Hepatocyte (in vitro differentiated cells): ENCODE measurements around the gene DGCR6L. TPM values are rescaled to one million over a fixed set of nuclear protein-coding genes. Genes with fewer than 3 reads are reported as not detected.
"Not testable (repeated sequence)": the region's sequence is repeated elsewhere in the genome, so short reads cannot be mapped to it uniquely, and the experiment has no call there.

Experiments used
- DNase-seq: peaks from one replicate; pipeline ENCODE4 v3.0.0-alpha.2; 2016; ENCODE audit warnings: low spot score
- H2AFZ ChIP-seq: fragments of 200-600 bp; sonication (generic); 2 replicates; pipeline ENCODE4 v1.6.0; 2016; ENCODE audit warnings: antibody characterized with exemption, mild to moderate bottlenecking
- H3K27ac ChIP-seq: fragments of 200-600 bp; sonication (generic); 2 replicates; pipeline ENCODE4 v1.5.1; 2016; ENCODE audit warnings: mild to moderate bottlenecking
- H3K27me3 ChIP-seq: fragments of 200-600 bp; sonication (generic); 2 replicates; pipeline ENCODE4 v1.6.1; 2016
- H3K36me3 ChIP-seq: fragments of 200-600 bp; sonication (generic); replicated peaks from 2 replicates; pipeline ENCODE4 v1.5.1; 2016; ENCODE audit warnings: low read depth; ENCODE audit not compliant: insufficient read depth
- H3K4me1 ChIP-seq: fragments of 200-600 bp; sonication (generic); 2 replicates; pipeline ENCODE4 v1.5.1; 2016; ENCODE audit warnings: mild to moderate bottlenecking, moderate library complexity; ENCODE audit not compliant: insufficient read depth
- H3K4me2 ChIP-seq: fragments of 200-600 bp; sonication (generic); 2 replicates; pipeline ENCODE4 v1.6.0; 2016
- H3K4me3 ChIP-seq: fragments of 200-600 bp; sonication (generic); 2 replicates; pipeline ENCODE4 v1.5.1; 2016; ENCODE audit warnings: mild to moderate bottlenecking
- H3K79me2 ChIP-seq: fragments of 200-600 bp; sonication (generic); 2 replicates; pipeline ENCODE4 v1.6.0; 2017; ENCODE audit warnings: mild to moderate bottlenecking
- H3K9me2 ChIP-seq: fragments of 200-600 bp; sonication (generic); replicated peaks from 2 replicates; pipeline ENCODE4 v1.6.0; 2017; ENCODE audit warnings: mild to moderate bottlenecking; ENCODE audit not compliant: insufficient read depth
- H3K9me3 ChIP-seq: fragments of 200-600 bp; sonication (generic); 2 replicates; pipeline ENCODE4 v1.5.1; 2016; ENCODE audit warnings: low read depth, mild to moderate bottlenecking
- H4K20me1 ChIP-seq: fragments of 200-600 bp; sonication (generic); 2 replicates; pipeline ENCODE4 v1.6.0; 2016; ENCODE audit warnings: mild to moderate bottlenecking; ENCODE audit not compliant: insufficient read depth, poor library complexity, severe bottlenecking
- EZH2 ChIP-seq: fragments of 200-600 bp; sonication (generic); IDR thresholded peaks from 2 replicates; pipeline ENCODE4 v1.6.1; 2016; ENCODE audit warnings: antibody characterized with exemption, mild to moderate bottlenecking, borderline replicate concordance
- EZH2phosphoT487 ChIP-seq: fragments of 200-600 bp; sonication (generic); IDR thresholded peaks from one replicate; pipeline ENCODE4 v1.6.1; 2018; ENCODE audit warnings: antibody characterized with exemption, mild to moderate bottlenecking, low read depth, moderate library complexity; ENCODE audit not compliant: unreplicated experiment, severe bottlenecking
- WGBS: methylation state at CpG from one replicate; pipeline ENCODE4 v1.1.6; 2016; ENCODE audit warnings: low lambda C conversion rate; ENCODE audit errors: missing lambda C conversion rate; 5-methylcytosine and 5-hydroxymethylcytosine counted together
- polyA plus RNA-seq: library from polyadenylated mRNA; unstranded; fragments of >200 nt; fragmentation: Nextera tagmentation; extraction: Ambion mirVana; gene quantifications from 2 replicates; pipeline ENCODE4 v1.2.1, GENCODE V29; 2016
- total RNA-seq: library from RNA; depleted of rRNA; stranded (reverse); fragments of >200 nt; gene quantifications from 2 replicates; pipeline ENCODE4 v1.2.3, GENCODE V29; 2014
- TF ChIP-seq, protein P1 (sequence below): fragments of 200-600 bp; sonication (generic); IDR thresholded peaks from 2 replicates; pipeline ENCODE4 v1.5.1; 2016; ENCODE audit warnings: antibody characterized with exemption, mild to moderate bottlenecking; ENCODE audit not compliant: poor library complexity

DGCR6L gene
- total and polyA plus RNA-seq, 2 experiments from 2014 or later: 49.8 to 93.4 TPM

DNA sequence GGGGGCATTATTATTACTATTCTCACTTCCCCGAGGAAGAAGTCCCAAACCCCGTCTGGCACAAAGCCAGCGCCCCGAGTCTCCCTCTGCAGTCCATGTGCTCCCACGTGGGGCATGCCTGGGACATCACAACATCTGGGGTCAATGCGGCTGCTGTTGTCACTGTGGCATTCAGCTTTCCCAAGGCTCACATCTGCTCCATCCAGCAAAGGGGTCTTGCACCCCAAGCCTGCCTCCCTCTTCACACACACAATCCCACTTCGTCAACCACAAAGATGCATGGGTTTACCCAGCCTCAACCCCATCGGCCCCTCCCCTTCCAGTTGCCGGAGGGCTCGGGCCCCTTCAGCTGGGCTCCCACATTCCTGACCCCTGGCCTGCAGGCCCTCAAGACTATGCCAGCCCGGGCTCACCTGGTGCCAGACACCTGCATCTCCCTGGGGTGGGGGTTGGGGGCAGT, 28.2 kb downstream of the DGCR6L start:
- TF ChIP-seq EZH2: no peak
- TF ChIP-seq, protein P1, sequence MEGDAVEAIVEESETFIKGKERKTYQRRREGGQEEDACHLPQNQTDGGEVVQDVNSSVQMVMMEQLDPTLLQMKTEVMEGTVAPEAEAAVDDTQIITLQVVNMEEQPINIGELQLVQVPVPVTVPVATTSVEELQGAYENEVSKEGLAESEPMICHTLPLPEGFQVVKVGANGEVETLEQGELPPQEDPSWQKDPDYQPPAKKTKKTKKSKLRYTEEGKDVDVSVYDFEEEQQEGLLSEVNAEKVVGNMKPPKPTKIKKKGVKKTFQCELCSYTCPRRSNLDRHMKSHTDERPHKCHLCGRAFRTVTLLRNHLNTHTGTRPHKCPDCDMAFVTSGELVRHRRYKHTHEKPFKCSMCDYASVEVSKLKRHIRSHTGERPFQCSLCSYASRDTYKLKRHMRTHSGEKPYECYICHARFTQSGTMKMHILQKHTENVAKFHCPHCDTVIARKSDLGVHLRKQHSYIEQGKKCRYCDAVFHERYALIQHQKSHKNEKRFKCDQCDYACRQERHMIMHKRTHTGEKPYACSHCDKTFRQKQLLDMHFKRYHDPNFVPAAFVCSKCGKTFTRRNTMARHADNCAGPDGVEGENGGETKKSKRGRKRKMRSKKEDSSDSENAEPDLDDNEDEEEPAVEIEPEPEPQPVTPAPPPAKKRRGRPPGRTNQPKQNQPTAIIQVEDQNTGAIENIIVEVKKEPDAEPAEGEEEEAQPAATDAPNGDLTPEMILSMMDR: no peak
- no peak for TF ChIP-seq EZH2phosphoT487

GRCh38 chr22:20291249-20291586, 28.6 kb downstream of the DGCR6L start:
- Histone ChIP-seq H3K4me3 (no peak overlapping the region), H3K9me3 (no peaks in the 10 kb centered on the region), H3K27me3 (no peaks in the 10 kb centered on the region), H2AFZ (no peak overlapping the region), H3K4me2 (no peak overlapping the region), H3K79me2 (no peaks in the 10 kb centered on the region), H3K27ac (no peak overlapping the region), H4K20me1 (no peaks in the 10 kb centered on the region), H3K9me2 (no peaks in the 10 kb centered on the region), H3K4me1 (no peaks in the 10 kb centered on the region), H3K36me3 (no peaks in the 10 kb centered on the region)
- TF ChIP-seq, protein P1: no peak
- TF ChIP-seq EZH2 (no peak), EZH2phosphoT487 (no peak)
- WGBS: 49% methylated on average over 4 of the region's 5 CpGs
- no peak for DNase-seq

More for the DNA sequence above, 28.2 kb downstream of the DGCR6L start:
- no peaks in the 10 kb centered on the region for H3K27me3 ChIP-seq
- H3K36me3 ChIP-seq: no peaks in the 10 kb centered on the region
- H3K4me3 ChIP-seq: no peak overlapping the region
- no peaks in the 10 kb centered on the region for H3K4me1 ChIP-seq
- no peak for DNase-seq
- H3K79me2 ChIP-seq: no peaks in the 10 kb centered on the region
- H4K20me1 ChIP-seq: no peaks in the 10 kb centered on the region
- H2AFZ ChIP-seq: no peak overlapping the region
- no peak overlapping the region for H3K4me2 ChIP-seq
- no peaks in the 10 kb centered on the region for H3K9me2 ChIP-seq
- H3K9me3 ChIP-seq: no peaks in the 10 kb centered on the region
- H3K27ac ChIP-seq: no peak overlapping the region
- 84% methylated on average over 11 of the region's 11 CpGs for WGBS

DNA sequence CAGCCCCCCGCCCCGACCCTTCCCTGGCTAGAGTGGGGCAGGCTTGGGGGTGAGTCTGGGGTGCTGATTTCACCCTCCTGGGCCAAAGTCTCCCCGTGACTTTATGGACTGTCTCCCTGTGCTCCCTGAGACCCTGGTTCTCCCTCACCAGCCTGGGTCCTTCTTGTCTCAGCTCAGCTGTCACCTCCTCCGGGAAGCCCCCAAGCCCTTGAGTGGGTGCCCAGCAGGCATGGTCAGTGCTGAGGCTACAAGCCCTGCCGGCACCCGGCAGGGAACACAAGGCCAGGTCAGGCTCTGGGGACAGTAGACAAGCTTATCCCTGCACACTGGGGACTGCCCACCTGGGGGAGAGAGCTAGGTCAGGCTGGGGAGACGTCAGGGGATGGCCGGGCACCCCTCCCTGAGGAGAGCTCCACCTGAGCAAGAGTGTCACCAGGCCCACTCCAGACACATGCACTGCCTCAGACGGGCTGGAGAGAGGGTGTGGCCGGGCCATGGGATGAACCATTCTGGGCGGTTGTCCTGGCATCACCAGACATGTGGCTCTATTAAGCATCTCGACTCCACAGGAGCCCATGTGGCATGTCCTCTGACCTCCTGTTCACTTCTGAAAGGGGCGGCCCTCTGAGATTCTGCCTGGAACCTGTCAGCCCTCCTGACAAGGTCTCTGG, 29.1 kb downstream of the DGCR6L start:
- Histone ChIP-seq H4K20me1 (no peaks in the 10 kb centered on the region), H3K36me3 (no peaks in the 10 kb centered on the region), H3K9me2 (no peaks in the 10 kb centered on the region), H3K27ac (no peak overlapping the region), H3K4me3 (no peak overlapping the region), H3K4me1 (no peaks in the 10 kb centered on the region), H3K4me2 (no peak overlapping the region), H3K27me3 (no peaks in the 10 kb centered on the region), H3K9me3 (no peaks in the 10 kb centered on the region), H3K79me2 (no peaks in the 10 kb centered on the region), H2AFZ (no peak overlapping the region)
- no peak for DNase-seq
- TF ChIP-seq EZH2 (no peak), EZH2phosphoT487 (no peak)
- TF ChIP-seq, protein P1: no peak
- 81% methylated on average over 9 of the region's 13 CpGs for WGBS

DNA sequence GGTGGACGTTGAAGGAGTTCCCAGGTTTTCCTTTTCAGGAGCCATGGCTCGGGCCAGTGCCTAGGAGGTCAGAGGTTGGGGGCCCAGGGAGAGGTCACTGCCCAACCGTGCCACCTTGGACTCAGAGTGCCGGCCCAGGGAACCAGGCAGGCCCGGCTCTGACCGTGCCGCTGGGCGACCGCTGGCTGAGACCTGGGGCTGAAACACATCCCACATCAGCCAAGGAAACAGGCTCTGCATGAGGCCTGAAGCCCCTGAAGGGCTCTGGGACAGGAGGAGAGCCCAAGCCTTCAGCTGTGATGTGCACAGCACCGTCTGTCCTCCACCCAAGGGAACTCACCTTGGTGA, 29.8 kb downstream of the DGCR6L start:
- no peak overlapping the region for H3K27ac ChIP-seq
- H3K27me3 ChIP-seq: no peaks in the 10 kb centered on the region
- H4K20me1 ChIP-seq: no peaks in the 10 kb centered on the region
- no peak for DNase-seq
- 91% methylated on average over 10 of the region's 10 CpGs for WGBS
- no peak overlapping the region for H2AFZ ChIP-seq
- H3K9me2 ChIP-seq: no peaks in the 10 kb centered on the region
- no peak overlapping the region for H3K4me2 ChIP-seq
- no peaks in the 10 kb centered on the region for H3K9me3 ChIP-seq
- no peaks in the 10 kb centered on the region for H3K4me1 ChIP-seq
- no peaks in the 10 kb centered on the region for H3K79me2 ChIP-seq
- H3K4me3 ChIP-seq: no peak overlapping the region
- no peaks in the 10 kb centered on the region for H3K36me3 ChIP-seq
- TF ChIP-seq EZH2phosphoT487 (no peak), EZH2 (no peak)
- TF ChIP-seq, protein P1: no peak

- H3K4me1 ChIP-seq, H3K27me3 ChIP-seq, H3K36me3 ChIP-seq, H3K9me2 ChIP-seq, H2AFZ ChIP-seq, H3K9me3 ChIP-seq, H4K20me1 ChIP-seq, DNase-seq, H3K79me2 ChIP-seq, H3K27ac ChIP-seq, H3K4me3 ChIP-seq, H3K4me2 ChIP-seq: not testable (repeated sequence)
- 77% methylated on average over 20 of the region's 23 CpGs for WGBS
Measured at GRCh38 chr22:20289182-20290044, 30.4 kb downstream of the DGCR6L start.
